Kidney tubule cell (primary cell): Measurements from ENCODE around the gene RAB6D.
A peak's percentile ranks its signal among the peaks of the same experiment; 100 is the strongest.
"Not testable (repeated sequence)": the region's sequence is repeated elsewhere in the genome, so short reads cannot be mapped to it uniquely, and the experiment has no call there.

Experiments used
- DNase-seq: peaks from one replicate; pipeline ENCODE4 v3.0.0-alpha.2; 2018; ENCODE audit warnings: low spot score

The RAB6D gene

DNA sequence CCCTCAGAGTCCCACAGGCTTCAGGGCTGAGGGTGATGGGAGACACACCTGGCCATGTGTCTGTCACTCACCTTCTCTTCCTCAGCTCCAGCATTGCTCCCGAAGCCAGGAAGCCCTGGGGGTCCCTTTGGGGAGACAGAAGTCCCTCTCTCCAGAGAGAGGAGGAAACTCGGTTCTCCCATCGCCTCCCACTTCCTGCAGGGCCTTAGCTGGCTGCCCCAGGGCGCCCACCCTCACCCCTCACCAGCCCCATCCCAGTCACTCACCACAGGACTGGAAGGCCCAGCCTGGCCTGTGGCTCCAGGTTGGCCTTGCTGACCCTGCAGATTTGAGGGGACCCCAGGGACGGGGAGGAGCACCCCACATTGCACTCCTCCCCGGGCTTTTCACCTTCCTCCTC is 2.7 kb upstream of the RAB6D start:
- no peak for DNase-seq

GRCh38 chr2:131365452-131365851 is 1.5 kb upstream of the RAB6D start:
- DNase-seq, result no peak

DNA sequence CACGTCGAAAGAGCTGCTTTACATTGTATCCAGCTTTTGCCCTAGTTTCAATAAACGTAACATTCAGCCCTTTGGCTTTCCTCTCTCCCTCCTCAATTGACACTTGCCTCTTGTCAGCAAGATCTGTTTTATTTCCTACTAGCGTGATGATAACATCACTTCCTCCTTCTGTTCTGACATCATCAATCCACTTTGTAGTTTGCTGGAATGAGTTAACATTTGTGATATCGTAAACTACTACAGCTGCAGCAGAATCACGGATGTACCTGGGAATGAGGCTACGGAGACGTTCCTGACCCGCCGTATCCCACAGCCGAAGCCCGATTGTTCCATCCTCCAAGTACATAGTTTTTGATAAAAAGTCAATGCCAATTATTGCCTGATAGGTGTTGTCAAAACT is 755 bp downstream of the RAB6D start:
- not testable (repeated sequence) for DNase-seq

DNA sequence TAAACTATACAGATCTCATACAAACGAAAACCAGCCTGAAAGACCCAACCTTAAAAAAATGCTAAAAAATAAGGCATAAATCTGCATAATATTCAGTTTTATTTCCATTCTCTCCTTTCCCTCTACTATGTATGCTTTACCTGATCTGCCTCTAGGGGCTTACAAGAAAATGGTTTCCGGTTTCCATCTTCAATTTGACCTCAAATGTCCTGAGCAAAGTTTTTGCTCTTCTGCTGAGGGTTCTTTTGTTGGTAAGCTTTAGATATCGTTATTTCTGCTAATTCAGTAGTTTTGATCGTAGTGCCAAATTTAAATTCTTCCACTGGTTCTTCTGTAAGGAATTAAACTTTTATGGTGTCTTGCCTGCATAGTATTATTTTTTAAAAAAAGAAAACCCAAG is 2.2 kb downstream of the RAB6D start:
- DNase-seq, result not testable (repeated sequence)

GRCh38 chr2:131353167-131353697 is 10.7 kb downstream of the RAB6D start:
- not testable (repeated sequence) for DNase-seq

- no peak for DNase-seq
Measured at GRCh38 chr2:131349021-131349420, 14.9 kb downstream of the RAB6D start.

DNA sequence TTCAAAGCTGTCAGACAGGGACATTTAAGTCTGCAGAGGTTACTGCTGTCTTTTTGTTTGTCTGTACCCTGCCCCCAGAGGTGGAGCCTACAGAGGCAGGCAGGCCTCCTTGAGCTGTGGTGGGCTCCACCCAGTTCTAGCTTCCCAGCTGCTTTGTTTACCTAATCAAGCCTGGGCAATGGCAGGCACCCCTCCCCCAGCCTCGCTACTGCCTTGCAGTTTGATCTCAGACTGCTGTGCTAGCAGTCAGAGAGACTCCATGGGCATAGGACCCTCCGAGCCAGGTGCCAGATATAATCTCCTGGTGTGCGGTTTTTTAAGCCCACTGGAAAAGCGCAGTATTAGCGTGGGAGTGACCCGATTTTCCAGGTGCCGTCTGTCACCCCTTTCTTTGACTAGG is 16.9 kb downstream of the RAB6D start:
- not testable (repeated sequence) for DNase-seq

- not testable (repeated sequence) for DNase-seq
Measured at GRCh38 chr2:131339307-131339706, 24.7 kb downstream of the RAB6D start.

GRCh38 chr2:131335319-131335718 is 28.6 kb downstream of the RAB6D start:
- peak; percentile 45 for DNase-seq

DNA sequence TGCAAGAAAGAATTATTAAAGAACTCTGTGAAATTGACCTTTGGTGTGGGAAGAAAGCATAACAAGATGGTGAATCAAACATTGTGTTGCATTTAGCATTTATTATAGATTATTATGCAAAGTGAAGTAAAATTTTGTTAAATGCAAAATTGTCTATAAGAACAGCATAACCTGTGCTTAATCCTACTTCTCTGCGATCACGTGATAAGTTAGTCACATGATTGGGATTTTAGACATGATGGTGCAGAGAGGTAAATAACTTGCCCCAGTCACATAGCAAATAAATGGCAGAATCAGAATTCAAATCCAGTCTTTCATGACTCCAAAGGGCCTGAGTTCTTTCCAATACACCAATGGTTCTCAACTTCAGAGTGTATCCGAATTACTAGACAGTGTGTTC is 31.3 kb downstream of the RAB6D start:
- not testable (repeated sequence) for DNase-seq

DNA sequence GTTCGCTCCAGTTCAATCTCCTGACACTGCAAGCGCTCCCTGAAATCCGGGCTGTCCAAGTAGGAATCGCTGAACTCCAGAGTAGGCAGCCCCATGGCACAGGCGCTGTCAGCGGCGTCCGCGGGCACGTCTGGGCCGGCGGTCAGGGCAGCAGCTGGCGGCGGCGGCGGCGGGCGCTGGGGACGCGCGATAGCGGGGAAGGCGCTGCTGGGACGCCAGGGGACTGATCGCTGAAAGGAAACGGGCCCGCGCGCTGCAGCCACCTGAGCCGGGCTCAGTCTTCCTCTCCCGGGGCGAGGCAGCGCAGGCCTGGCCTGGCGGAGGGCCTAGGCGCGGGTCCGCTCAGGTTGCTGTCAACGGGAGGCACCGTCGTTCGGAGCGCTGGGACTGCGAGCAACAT is 33.0 kb downstream of the RAB6D start:
- peak; percentile 6 for DNase-seq

DNA sequence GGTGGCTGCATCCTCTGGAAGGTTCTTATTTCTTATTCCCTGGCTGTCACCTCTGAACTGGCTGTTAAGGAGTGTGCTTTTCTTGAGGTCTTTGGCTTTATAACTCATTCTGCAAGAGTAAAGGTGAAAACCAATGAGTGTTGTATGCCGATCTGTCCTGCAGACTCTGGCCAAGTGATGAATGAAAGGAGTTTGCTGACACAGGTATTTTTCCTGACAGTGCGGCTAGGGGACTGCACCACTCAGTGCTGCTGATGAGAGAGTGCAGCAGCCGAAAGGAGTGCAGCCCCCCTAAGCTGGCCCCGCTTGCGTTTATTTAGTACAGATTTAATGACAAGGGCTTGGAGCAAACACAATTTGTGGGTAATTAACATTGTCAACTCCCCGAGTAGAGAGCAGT is 41.8 kb downstream of the RAB6D start:
- no peak for DNase-seq

- not testable (repeated sequence) for DNase-seq
Measured at GRCh38 chr2:131321344-131321743, 42.6 kb downstream of the RAB6D start.

GRCh38 chr2:131311001-131311400 is 53.0 kb downstream of the RAB6D start:
- not testable (repeated sequence) for DNase-seq
